AG09319 (cell line): ENCODE data around the gene MDFI.

Experiments
- DNase-seq: peaks from one replicate; pipeline ENCODE4 v3.0.0-alpha.2; 2010; ENCODE audit warnings: low read depth; ENCODE audit errors: extremely low read depth
- CTCF ChIP-seq: IDR thresholded peaks from 2 replicates; pipeline ENCODE4 v1.5.1; 2011; ENCODE audit warnings: low read depth, mild to moderate bottlenecking, inconsistent platforms, low read length, moderate library complexity

The MDFI gene

GRCh38 chr6:41651246-41651961 is 13.1 kb downstream of the MDFI start:
- TF ChIP-seq CTCF, result no peak
- DNase-seq, result no peak

GRCh38 chr6:41651962-41652657 is 13.8 kb downstream of the MDFI start:
- TF ChIP-seq CTCF, result no peak
- no peak for DNase-seq

- no peak for TF ChIP-seq CTCF
- no peak for DNase-seq
Observed at GRCh38 chr6:41652866-41653652, 14.8 kb downstream of the MDFI start.

- no peak for TF ChIP-seq CTCF
- DNase-seq, result no peak
Observed at GRCh38 chr6:41653691-41654090, 15.4 kb downstream of the MDFI start.

GRCh38 chr6:41654151-41654697 is 16.0 kb downstream of the MDFI start:
- DNase-seq, result no peak

GRCh38 chr6:41654698-41655151 is 16.5 kb downstream of the MDFI start:
- no peak for DNase-seq
- no peak for TF ChIP-seq CTCF

More at GRCh38 chr6:41654151-41654697, 16.0 kb downstream of the MDFI start:
- no peak for TF ChIP-seq CTCF

- DNase-seq, result no peak
- no peak for TF ChIP-seq CTCF
Observed at GRCh38 chr6:41655176-41655575, 16.9 kb downstream of the MDFI start.
